Measurements from ENCODE around the gene HOXC10. TPM values are rescaled to one million over a fixed set of nuclear protein-coding genes. Genes with fewer than 3 reads are reported as not detected.

The HOXC10 gene
- total RNA-seq, 1 experiment from 2014 or later: not detected

DNA sequence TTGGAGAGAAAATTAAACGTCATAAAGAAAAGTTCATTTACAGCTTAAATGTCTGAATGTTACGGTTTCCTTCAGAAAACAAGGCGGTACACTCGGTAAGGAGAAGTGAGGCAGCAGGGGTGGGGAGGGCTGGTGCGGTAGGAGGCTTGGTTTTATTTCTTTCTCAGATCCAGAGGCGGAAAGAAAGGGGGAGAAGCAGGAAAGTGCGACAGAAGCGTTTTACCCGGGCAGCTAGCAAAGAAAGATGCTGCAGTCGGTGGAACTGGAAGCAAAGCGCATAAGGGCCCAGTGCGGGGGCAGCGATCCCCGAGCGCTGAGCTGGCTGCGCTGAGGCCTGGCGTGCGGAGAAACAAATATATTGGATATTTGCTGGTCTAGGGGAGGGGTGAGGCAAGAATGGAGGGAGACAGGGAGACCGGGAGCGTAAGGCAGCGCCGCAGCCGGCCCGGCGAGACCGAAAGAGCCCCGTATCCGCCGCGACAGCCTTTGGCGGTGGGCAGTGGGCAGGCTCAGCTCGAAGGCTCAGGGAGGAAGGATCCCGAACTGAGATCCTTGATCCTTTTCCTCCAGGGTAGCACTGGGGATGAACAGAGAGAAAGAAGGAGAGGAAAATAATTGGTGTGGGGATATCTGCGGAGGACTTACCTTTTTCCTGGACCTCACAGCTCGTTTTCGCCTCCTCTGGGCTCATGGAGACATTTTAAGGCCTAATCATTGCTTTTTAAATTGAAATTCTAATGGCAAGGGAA is 18.4 kb upstream of the HOXC10 start:
- Mint-ChIP-seq H3K27ac (no peak overlapping the region), H3K9me3 (no peaks in the 10 kb centered on the region), H3K36me3 (no peaks in the 10 kb centered on the region), H3K4me3 (peak overlapping the region; percentile 33; the same call in 1 of the 2 replicates), H3K4me1 (peaks cover 18% of the 10 kb centered on the region), H3K27me3 (ENCODE audit: low read depth) (peaks cover 100% of the 10 kb centered on the region)
- ATAC-seq (no peak; the same call in 1 of the 2 replicates), DNase-seq (ENCODE audit: low spot score) (no peak)
- TF ChIP-seq ZNF416 (CRISPR knock-in tag; IDR thresholded peaks at IDR 0.05) (no peak), IRF2 (CRISPR knock-in tag; IDR thresholded peaks at IDR 0.05; ENCODE audit: borderline replicate concordance, low read depth) (no peak), ATF1 (CRISPR knock-in tag; IDR thresholded peaks at IDR 0.05) (no peak), NFE2L1 (CRISPR knock-in tag; IDR thresholded peaks at IDR 0.05) (no peak), GABPB1 (CRISPR knock-in tag; IDR thresholded peaks at IDR 0.05) (no peak), ZBTB21 (CRISPR knock-in tag; IDR thresholded peaks at IDR 0.05; ENCODE audit: borderline replicate concordance) (no peak), RELA (CRISPR knock-in tag; IDR thresholded peaks at IDR 0.05; ENCODE audit: borderline replicate concordance) (no peak), ZNF219 (CRISPR knock-in tag; IDR thresholded peaks at IDR 0.05; ENCODE audit: borderline replicate concordance) (no peak), MYBL2 (CRISPR knock-in tag; IDR thresholded peaks at IDR 0.05) (no peak), ZNF423 (CRISPR knock-in tag; IDR thresholded peaks at IDR 0.05) (no peak), FOXP1 (CRISPR knock-in tag; IDR thresholded peaks at IDR 0.05; ENCODE audit: borderline replicate concordance) (no peak), FOXK1 (CRISPR knock-in tag; IDR thresholded peaks at IDR 0.05) (no peak), FOXJ3 (CRISPR knock-in tag; IDR thresholded peaks at IDR 0.05; ENCODE audit: borderline replicate concordance) (no peak)
- TF ChIP-seq, protein P1, sequence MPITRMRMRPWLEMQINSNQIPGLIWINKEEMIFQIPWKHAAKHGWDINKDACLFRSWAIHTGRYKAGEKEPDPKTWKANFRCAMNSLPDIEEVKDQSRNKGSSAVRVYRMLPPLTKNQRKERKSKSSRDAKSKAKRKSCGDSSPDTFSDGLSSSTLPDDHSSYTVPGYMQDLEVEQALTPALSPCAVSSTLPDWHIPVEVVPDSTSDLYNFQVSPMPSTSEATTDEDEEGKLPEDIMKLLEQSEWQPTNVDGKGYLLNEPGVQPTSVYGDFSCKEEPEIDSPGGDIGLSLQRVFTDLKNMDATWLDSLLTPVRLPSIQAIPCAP (CRISPR knock-in tag; IDR thresholded peaks at IDR 0.05): no peak
- TF ChIP-seq, protein P2, sequence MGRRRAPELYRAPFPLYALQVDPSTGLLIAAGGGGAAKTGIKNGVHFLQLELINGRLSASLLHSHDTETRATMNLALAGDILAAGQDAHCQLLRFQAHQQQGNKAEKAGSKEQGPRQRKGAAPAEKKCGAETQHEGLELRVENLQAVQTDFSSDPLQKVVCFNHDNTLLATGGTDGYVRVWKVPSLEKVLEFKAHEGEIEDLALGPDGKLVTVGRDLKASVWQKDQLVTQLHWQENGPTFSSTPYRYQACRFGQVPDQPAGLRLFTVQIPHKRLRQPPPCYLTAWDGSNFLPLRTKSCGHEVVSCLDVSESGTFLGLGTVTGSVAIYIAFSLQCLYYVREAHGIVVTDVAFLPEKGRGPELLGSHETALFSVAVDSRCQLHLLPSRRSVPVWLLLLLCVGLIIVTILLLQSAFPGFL (CRISPR knock-in tag; IDR thresholded peaks at IDR 0.05; ENCODE audit: borderline replicate concordance): no peak
- TF ChIP-seq, protein P3, sequence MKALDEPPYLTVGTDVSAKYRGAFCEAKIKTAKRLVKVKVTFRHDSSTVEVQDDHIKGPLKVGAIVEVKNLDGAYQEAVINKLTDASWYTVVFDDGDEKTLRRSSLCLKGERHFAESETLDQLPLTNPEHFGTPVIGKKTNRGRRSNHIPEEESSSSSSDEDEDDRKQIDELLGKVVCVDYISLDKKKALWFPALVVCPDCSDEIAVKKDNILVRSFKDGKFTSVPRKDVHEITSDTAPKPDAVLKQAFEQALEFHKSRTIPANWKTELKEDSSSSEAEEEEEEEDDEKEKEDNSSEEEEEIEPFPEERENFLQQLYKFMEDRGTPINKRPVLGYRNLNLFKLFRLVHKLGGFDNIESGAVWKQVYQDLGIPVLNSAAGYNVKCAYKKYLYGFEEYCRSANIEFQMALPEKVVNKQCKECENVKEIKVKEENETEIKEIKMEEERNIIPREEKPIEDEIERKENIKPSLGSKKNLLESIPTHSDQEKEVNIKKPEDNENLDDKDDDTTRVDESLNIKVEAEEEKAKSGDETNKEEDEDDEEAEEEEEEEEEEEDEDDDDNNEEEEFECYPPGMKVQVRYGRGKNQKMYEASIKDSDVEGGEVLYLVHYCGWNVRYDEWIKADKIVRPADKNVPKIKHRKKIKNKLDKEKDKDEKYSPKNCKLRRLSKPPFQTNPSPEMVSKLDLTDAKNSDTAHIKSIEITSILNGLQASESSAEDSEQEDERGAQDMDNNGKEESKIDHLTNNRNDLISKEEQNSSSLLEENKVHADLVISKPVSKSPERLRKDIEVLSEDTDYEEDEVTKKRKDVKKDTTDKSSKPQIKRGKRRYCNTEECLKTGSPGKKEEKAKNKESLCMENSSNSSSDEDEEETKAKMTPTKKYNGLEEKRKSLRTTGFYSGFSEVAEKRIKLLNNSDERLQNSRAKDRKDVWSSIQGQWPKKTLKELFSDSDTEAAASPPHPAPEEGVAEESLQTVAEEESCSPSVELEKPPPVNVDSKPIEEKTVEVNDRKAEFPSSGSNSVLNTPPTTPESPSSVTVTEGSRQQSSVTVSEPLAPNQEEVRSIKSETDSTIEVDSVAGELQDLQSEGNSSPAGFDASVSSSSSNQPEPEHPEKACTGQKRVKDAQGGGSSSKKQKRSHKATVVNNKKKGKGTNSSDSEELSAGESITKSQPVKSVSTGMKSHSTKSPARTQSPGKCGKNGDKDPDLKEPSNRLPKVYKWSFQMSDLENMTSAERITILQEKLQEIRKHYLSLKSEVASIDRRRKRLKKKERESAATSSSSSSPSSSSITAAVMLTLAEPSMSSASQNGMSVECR (CRISPR knock-in tag; IDR thresholded peaks at IDR 0.05; ENCODE audit: borderline replicate concordance): no peak
- TF ChIP-seq, protein P4, sequence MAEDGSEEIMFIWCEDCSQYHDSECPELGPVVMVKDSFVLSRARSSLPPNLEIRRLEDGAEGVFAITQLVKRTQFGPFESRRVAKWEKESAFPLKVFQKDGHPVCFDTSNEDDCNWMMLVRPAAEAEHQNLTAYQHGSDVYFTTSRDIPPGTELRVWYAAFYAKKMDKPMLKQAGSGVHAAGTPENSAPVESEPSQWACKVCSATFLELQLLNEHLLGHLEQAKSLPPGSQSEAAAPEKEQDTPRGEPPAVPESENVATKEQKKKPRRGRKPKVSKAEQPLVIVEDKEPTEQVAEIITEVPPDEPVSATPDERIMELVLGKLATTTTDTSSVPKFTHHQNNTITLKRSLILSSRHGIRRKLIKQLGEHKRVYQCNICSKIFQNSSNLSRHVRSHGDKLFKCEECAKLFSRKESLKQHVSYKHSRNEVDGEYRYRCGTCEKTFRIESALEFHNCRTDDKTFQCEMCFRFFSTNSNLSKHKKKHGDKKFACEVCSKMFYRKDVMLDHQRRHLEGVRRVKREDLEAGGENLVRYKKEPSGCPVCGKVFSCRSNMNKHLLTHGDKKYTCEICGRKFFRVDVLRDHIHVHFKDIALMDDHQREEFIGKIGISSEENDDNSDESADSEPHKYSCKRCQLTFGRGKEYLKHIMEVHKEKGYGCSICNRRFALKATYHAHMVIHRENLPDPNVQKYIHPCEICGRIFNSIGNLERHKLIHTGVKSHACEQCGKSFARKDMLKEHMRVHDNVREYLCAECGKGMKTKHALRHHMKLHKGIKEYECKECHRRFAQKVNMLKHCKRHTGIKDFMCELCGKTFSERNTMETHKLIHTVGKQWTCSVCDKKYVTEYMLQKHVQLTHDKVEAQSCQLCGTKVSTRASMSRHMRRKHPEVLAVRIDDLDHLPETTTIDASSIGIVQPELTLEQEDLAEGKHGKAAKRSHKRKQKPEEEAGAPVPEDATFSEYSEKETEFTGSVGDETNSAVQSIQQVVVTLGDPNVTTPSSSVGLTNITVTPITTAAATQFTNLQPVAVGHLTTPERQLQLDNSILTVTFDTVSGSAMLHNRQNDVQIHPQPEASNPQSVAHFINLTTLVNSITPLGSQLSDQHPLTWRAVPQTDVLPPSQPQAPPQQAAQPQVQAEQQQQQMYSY (CRISPR knock-in tag; IDR thresholded peaks at IDR 0.05): no peak
- ChIA-PET POLR2A (no interaction called here), CTCF (interaction anchor here (0.8 to 1.1 kb wide), 3 partner anchors 11 to 358 kb away, joined by 3 read pairs; partner anchors contain the start of gene COPZ1)
